Measurements from ENCODE around the gene GPC6.

GPC6 gene

GRCh38 chr13:93437081-93437480 lies 210.5 kb downstream of the GPC6 start:
- no peak overlapping the region for H3K27ac ChIP-seq (ENCODE audit: low read depth, low read length, poor library complexity, severe bottlenecking)
- no peak overlapping the region for H3K4me2 ChIP-seq (ENCODE audit: low read length)
- no peaks in the 10 kb centered on the region for H4K20me1 ChIP-seq (ENCODE audit: insufficient read depth, low read length)
- H3K9me2 ChIP-seq (ENCODE audit: low read depth, low read length): no peaks in the 10 kb centered on the region
- H3K4me3 ChIP-seq (ENCODE audit: low read depth, low read length, poor library complexity, severe bottlenecking): no peak overlapping the region
- H3K4me1 ChIP-seq (ENCODE audit: insufficient read depth, low read length, severe bottlenecking): no peaks in the 10 kb centered on the region
- H3K27me3 ChIP-seq (ENCODE audit: insufficient read depth, low read length): no peaks in the 10 kb centered on the region
- H3K79me2 ChIP-seq (ENCODE audit: insufficient read depth, low read length): no peaks in the 10 kb centered on the region
- no peaks in the 10 kb centered on the region for H3K9me3 ChIP-seq (ENCODE audit: low read length)
- no peaks in the 10 kb centered on the region for H3F3A ChIP-seq (ENCODE audit: insufficient read depth, low read length)
- H2AFZ ChIP-seq (ENCODE audit: low read length): no peak overlapping the region
- no peaks in the 10 kb centered on the region for H3K36me3 ChIP-seq (ENCODE audit: insufficient read depth, low read length)
- TF ChIP-seq CTCF (IDR thresholded peaks at IDR 0.05; ENCODE audit: low read length) (no peak), EZH2 (IDR thresholded peaks at IDR 0.05; ENCODE audit: borderline replicate concordance, low read length) (no peak)
- H3K9ac ChIP-seq (ENCODE audit: low read length): no peak overlapping the region

GRCh38 chr13:93446238-93446637 lies 219.6 kb downstream of the GPC6 start:
- Histone ChIP-seq H4K20me1 (ENCODE audit: insufficient read depth, low read length) (no peaks in the 10 kb centered on the region), H3K36me3 (ENCODE audit: insufficient read depth, low read length) (no peaks in the 10 kb centered on the region), H3K4me3 (ENCODE audit: low read depth, low read length, poor library complexity, severe bottlenecking) (no peak overlapping the region), H2AFZ (ENCODE audit: low read length) (no peak overlapping the region), H3K4me1 (ENCODE audit: insufficient read depth, low read length, severe bottlenecking) (no peaks in the 10 kb centered on the region), H3K27me3 (ENCODE audit: insufficient read depth, low read length) (no peaks in the 10 kb centered on the region), H3K4me2 (ENCODE audit: low read length) (no peak overlapping the region), H3K9me2 (ENCODE audit: low read depth, low read length) (no peaks in the 10 kb centered on the region), H3K9me3 (ENCODE audit: low read length) (no peaks in the 10 kb centered on the region), H3F3A (ENCODE audit: insufficient read depth, low read length) (no peaks in the 10 kb centered on the region), H3K27ac (ENCODE audit: low read depth, low read length, poor library complexity, severe bottlenecking) (no peak overlapping the region), H3K79me2 (ENCODE audit: insufficient read depth, low read length) (no peaks in the 10 kb centered on the region), H3K9ac (ENCODE audit: low read length) (no peak overlapping the region)
- TF ChIP-seq EZH2 (IDR thresholded peaks at IDR 0.05; ENCODE audit: borderline replicate concordance, low read length) (no peak), CTCF (IDR thresholded peaks at IDR 0.05; ENCODE audit: low read length) (no peak)

- no peak overlapping the region for H2AFZ ChIP-seq (ENCODE audit: low read length)
- H3K9me2 ChIP-seq (ENCODE audit: low read depth, low read length): no peaks in the 10 kb centered on the region
- TF ChIP-seq EZH2 (IDR thresholded peaks at IDR 0.05; ENCODE audit: borderline replicate concordance, low read length) (no peak), CTCF (IDR thresholded peaks at IDR 0.05; ENCODE audit: low read length) (no peak)
- no peaks in the 10 kb centered on the region for H4K20me1 ChIP-seq (ENCODE audit: insufficient read depth, low read length)
- H3K27me3 ChIP-seq (ENCODE audit: insufficient read depth, low read length): no peaks in the 10 kb centered on the region
- no peak overlapping the region for H3K4me3 ChIP-seq (ENCODE audit: low read depth, low read length, poor library complexity, severe bottlenecking)
- H3K36me3 ChIP-seq (ENCODE audit: insufficient read depth, low read length): no peaks in the 10 kb centered on the region
- H3K9me3 ChIP-seq (ENCODE audit: low read length): no peaks in the 10 kb centered on the region
- H3K9ac ChIP-seq (ENCODE audit: low read length): no peak overlapping the region
- no peak overlapping the region for H3K4me2 ChIP-seq (ENCODE audit: low read length)
- no peaks in the 10 kb centered on the region for H3K4me1 ChIP-seq (ENCODE audit: insufficient read depth, low read length, severe bottlenecking)
- H3K79me2 ChIP-seq (ENCODE audit: insufficient read depth, low read length): no peaks in the 10 kb centered on the region
- H3K27ac ChIP-seq (ENCODE audit: low read depth, low read length, poor library complexity, severe bottlenecking): no peak overlapping the region
- no peaks in the 10 kb centered on the region for H3F3A ChIP-seq (ENCODE audit: insufficient read depth, low read length)
These were observed 223.6 kb downstream of the GPC6 start for GRCh38 chr13:93450191-93450621.

Data from OCI-LY1 (cell line).